GM18498 (cell line): ENCODE results near the gene RBBP5.

Source experiments
- ATAC-seq: cut with Tn5 transposase; IDR thresholded peaks from one replicate; pipeline ENCODE4 v1.9.1; 2021; ENCODE audit warnings: mild to moderate bottlenecking, moderate library complexity; ENCODE audit not compliant: unreplicated experiment

The RBBP5 gene

GRCh38 chr1:205133287-205133686 lies 11.5 kb upstream of the RBBP5 start:
- ATAC-seq: no peak

DNA sequence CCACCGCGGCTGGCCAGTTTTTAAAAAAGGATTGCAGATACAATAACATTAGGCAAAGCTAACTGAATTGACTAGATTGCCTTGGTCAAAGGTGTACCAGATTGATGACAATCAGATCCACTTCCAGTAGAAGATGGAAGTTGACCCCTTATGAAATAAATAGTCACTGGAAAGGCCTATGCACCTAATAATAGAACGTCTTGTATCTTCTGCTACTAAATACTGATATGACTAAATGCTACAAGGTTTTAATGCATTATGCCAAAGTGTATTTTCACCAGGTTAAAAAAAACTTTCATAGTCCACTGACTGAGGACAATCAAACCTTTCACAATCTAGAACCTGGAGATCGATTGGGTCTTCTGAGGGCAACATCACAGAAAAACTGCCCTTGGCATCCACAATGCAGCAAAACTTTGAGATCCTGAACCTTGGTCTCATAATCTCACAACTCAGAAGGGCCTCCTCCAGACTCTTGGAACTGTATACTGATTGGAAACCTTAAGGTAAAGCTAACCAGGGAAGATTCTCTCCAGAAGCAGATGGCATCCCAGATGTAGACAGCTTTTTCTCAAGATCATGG lies 7.8 kb upstream of the RBBP5 start:
- ATAC-seq: no peak

DNA sequence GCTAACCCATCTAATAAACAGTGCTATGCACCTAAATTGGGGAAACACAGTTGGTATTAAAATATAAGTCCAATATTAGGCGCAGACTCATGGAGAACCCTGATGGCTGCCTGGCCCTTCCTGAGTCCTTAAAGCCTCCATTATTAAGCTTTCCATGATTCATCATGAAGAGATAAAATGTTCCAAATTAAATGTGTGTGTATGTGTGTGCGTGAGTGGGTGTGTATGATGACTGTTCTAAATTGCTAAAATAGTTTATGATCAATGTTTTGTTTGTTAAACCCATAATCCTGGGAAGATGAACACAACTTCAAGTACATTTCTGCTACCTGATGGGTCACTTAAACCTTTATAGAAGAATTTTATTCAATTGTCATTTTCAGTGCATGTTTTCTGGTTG lies 6.3 kb upstream of the RBBP5 start:
- no peak for ATAC-seq

- no peak for ATAC-seq
Observed at GRCh38 chr1:205127646-205128045, 5.9 kb upstream of the RBBP5 start.

DNA sequence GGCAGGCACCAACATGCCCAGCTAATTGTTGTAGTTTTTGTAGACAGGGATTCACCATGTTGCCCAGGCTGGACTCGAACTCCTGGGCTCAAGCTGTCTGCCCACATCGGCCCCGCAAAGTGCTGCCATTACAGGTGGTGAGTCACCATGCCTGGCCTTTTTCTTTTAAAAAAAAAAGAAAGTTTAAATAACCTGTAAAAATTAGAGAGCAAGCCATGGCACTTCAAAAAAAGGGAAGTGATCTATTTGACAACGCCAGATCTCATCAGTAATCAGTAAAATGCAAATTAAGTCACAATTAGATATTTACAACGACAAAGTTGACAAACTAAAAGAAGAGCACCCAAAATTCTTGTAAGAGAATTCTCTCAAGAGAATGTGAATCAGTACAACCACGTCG lies 2.9 kb upstream of the RBBP5 start:
- ATAC-seq: no peak

GRCh38 chr1:205122489-205122882 lies 708 bp upstream of the RBBP5 start:
- ATAC-seq: peak; percentile 13

GRCh38 chr1:205118752-205119151 lies 3.0 kb downstream of the RBBP5 start:
- no peak for ATAC-seq

- no peak for ATAC-seq
Observed at GRCh38 chr1:205111354-205111753, 10.4 kb downstream of the RBBP5 start.

- ATAC-seq: no peak
Observed at GRCh38 chr1:205109711-205110110, 12.1 kb downstream of the RBBP5 start.

GRCh38 chr1:205109269-205109668 lies 12.5 kb downstream of the RBBP5 start:
- ATAC-seq: no peak

GRCh38 chr1:205108464-205108863 lies 13.3 kb downstream of the RBBP5 start:
- no peak for ATAC-seq

GRCh38 chr1:205107327-205107726 lies 14.5 kb downstream of the RBBP5 start:
- ATAC-seq: no peak

DNA sequence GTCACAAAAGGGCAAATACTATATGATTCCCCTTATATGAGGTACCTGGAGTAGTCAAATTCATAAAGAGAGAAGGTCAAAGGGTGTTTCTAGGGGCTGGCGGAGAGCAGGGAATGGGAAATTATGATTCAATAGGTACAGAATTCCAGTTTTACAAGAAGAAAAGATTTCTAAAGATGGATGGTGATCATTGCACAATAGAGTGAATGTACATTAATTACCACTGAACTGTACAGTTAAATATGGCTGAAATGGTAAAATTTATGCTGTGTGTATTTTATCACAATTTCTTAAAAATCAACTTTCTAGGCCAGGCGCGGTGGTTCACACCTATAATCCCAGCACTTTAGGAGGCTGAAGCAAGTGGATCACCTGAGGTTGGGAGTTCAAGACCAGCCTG lies 19.4 kb downstream of the RBBP5 start:
- no peak for ATAC-seq

GRCh38 chr1:205098242-205098641 lies 23.5 kb downstream of the RBBP5 start:
- ATAC-seq: no peak

DNA sequence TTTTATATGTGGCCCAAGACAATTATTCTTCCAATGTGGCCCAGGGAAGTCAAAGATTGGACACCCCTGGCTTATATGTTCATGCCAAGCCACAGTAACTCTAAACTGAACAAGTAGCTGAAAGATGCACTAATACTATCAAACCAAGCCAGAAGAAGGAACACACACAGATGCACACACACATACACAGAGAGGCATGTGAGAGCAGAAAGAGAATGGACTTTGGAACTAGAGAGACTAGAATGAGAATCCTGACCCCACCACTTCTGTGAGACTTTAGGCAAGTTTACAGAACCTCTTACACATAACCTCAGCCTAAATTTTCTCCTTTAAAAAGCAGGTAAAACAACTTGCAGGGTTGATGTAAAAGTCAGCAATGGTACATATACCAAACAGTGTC lies 26.4 kb downstream of the RBBP5 start:
- ATAC-seq: no peak

GRCh38 chr1:205091043-205091740 lies 30.6 kb downstream of the RBBP5 start:
- no peak for ATAC-seq

DNA sequence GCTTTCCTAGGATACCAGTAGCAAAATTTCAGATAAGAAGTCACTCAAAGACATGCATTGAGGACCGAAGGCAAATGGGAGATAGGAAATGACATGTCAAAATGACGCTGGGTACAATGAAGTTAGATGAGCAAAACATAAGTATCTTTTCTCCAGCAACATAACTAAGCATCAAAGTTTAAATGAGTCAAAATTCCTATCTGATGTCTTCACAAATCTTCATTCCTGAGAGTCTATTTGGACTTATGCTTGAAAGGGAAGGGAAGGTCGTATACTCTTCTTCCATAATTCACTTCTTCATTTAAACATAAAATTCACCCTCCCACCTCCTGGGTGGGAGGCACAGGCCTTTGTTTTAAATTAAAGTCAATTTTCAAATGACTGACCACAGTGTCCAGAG lies 33.4 kb downstream of the RBBP5 start:
- no peak for ATAC-seq

GRCh38 chr1:205084360-205084759 lies 37.4 kb downstream of the RBBP5 start, which contains the start of gene TMEM81:
TMEM81 (minus strand) TSS chr1:205084460; CDS start chr1:205084320, 140 bp downstream.
- no peak for ATAC-seq

DNA sequence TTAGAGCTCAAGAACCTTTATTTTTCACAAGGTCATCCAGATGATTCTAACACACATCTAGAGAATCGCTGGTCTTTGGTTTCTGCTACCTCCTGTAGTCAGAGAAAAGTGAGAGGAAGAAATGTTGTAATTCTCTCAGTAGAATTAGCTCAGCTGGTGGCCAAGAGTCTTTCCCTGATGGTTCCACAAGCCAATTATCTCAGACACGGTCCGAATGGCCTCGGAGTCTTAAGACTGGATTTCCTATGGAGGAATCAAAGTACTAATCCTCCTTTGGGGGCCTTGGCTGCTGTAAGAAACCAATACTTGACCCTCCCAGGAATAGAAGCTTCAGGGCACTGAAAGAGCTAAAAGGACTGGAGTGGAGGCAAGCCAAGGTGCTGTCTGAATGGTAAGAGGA lies 39.3 kb downstream of the RBBP5 start:
- ATAC-seq: no peak

DNA sequence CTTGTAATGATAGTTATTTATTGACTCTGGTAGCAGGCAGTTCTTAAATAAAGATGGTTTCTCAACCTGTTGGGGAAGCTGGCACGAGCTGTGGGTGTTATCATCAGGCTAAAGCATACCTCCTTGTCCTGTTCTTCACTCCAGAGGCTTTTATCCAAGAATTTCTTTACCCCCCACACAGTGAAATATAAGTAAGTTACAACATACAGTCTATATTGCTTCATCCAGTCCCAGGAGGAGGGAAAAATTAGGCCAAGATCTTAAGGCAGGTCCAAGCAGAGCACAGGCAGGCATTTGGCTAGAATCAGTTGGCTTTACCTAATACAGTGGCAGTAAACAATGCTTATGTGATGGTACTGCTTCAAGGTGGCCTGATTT lies 43.9 kb downstream of the RBBP5 start:
- ATAC-seq: no peak

GRCh38 chr1:205077158-205077933 lies 44.4 kb downstream of the RBBP5 start:
- no peak for ATAC-seq

GRCh38 chr1:205076245-205076761 lies 45.5 kb downstream of the RBBP5 start:
- ATAC-seq: no peak
